GM12891 (cell line): Measurements from ENCODE around the gene SSTR3.

Experiments
- POLR2A ChIP-seq: IDR thresholded peaks from 2 replicates; pipeline ENCODE4 v1.6.1; 2011; ENCODE audit warnings: low read depth, low read length, control low read depth
- POLR2AphosphoS5 ChIP-seq: IDR thresholded peaks from 2 replicates; pipeline ENCODE4 v1.6.1; 2011; ENCODE audit warnings: low read depth, low read length, control low read depth
- TAF1 ChIP-seq: IDR thresholded peaks from 2 replicates; pipeline ENCODE4 v1.6.1; 2011; ENCODE audit warnings: low read depth, low read length, control low read depth

GRCh38 chr22:37244922-37245722 lies 32.8 kb upstream of the SSTR3 start:
- no peak for TF ChIP-seq POLR2A
- no peak for TF ChIP-seq POLR2AphosphoS5
- TF ChIP-seq TAF1, result no peak
